PC-9 (cell line): ENCODE data around the gene PROC. TPM values are rescaled to one million over a fixed set of nuclear protein-coding genes. Genes with fewer than 3 reads are reported as not detected.

ENCODE experiments used
- BruUV-seq: library from RNA; stranded (reverse); fragments of 400-500 nt; replicated peaks from 2 replicates; lab custom pipeline; 2021; lab: Mats Ljungman, UMichigan
- CTCF ChIA-PET: fragments of 300-600 bp; sonication (Branson Sonifier 250); formaldehyde crosslinking; loops from one replicate; lab custom pipeline; 2022; ENCODE audit warnings: antibody characterized with exemption; lab: Charles Lee
- POLR2A ChIA-PET: fragments of 300-600 bp; sonication (Branson Sonifier 250); formaldehyde crosslinking; loops from one replicate; lab custom pipeline; 2022; ENCODE audit warnings: antibody characterized with exemption; ENCODE audit not compliant: unreplicated experiment; lab: Charles Lee
- DNase-seq, 2 experiments: peaks; one replicate each; pipeline versions ENCODE4 v3.0.0 to v3.0.0-alpha.2; 2015 to 2022; ENCODE audit warnings: mixed read lengths in 1 of 2
- H2AFZ ChIP-seq: fragments of 200-600 bp; sonication (generic); 2 replicates; pipeline ENCODE4 v1.8.1; 2017; ENCODE audit warnings: antibody characterized with exemption
- H3F3A ChIP-seq: fragments of 200-600 bp; sonication (generic); 2 replicates; pipeline ENCODE4 v1.8.1; 2017; ENCODE audit warnings: antibody characterized with exemption, mild to moderate bottlenecking, low read depth; ENCODE audit not compliant: insufficient read depth
- H3K27ac ChIP-seq: fragments of 200-600 bp; sonication (generic); 2 replicates; pipeline ENCODE4 v1.6.1; 2016; ENCODE audit warnings: mixed run types
- H3K27me3 ChIP-seq: fragments of 200-600 bp; sonication (generic); 2 replicates; pipeline ENCODE4 v1.6.1; 2016; ENCODE audit warnings: low read depth, mixed run types; ENCODE audit not compliant: insufficient read depth
- H3K36me3 ChIP-seq: fragments of 200-600 bp; sonication (generic); 2 replicates; pipeline ENCODE4 v1.6.1; 2016; ENCODE audit warnings: low read depth, mixed run types
- H3K4me1 ChIP-seq: fragments of 200-600 bp; sonication (generic); replicated peaks from 2 replicates; pipeline ENCODE4 v1.6.1; 2016; ENCODE audit warnings: mixed run types; ENCODE audit not compliant: insufficient read depth
- H3K4me2 ChIP-seq: fragments of 200-600 bp; sonication (generic); 2 replicates; pipeline ENCODE4 v1.6.1; 2017; ENCODE audit warnings: mixed run types
- H3K4me3 ChIP-seq: fragments of 200-600 bp; sonication (generic); 2 replicates; pipeline ENCODE4 v1.6.1; 2016; ENCODE audit warnings: mixed run types
- H3K79me2 ChIP-seq: fragments of 200-600 bp; sonication (generic); 2 replicates; pipeline ENCODE4 v1.6.1; 2017; ENCODE audit warnings: low read depth, mixed run types
- H3K9me2 ChIP-seq: fragments of 200-600 bp; sonication (generic); 2 replicates; pipeline ENCODE4 v1.8.1; 2017; ENCODE audit warnings: mild to moderate bottlenecking; ENCODE audit not compliant: insufficient read depth
- H3K9me3 ChIP-seq: fragments of 200-600 bp; sonication (generic); 2 replicates; pipeline ENCODE4 v1.8.1; 2016; ENCODE audit warnings: low read depth; ENCODE audit not compliant: insufficient read depth
- H4K20me1 ChIP-seq: fragments of 200-600 bp; sonication (generic); 2 replicates; pipeline ENCODE4 v1.8.1; 2017; ENCODE audit not compliant: insufficient read depth
- CTCF ChIP-seq: fragments of 200-600 bp; sonication (generic); conservative IDR thresholded peaks from 2 replicates; pipeline ENCODE4 v1.6.1; 2017; ENCODE audit warnings: mixed run types, antibody characterized with exemption, mild to moderate bottlenecking, moderate library complexity
- EZH2 ChIP-seq: fragments of 200-600 bp; sonication (generic); IDR thresholded peaks from 2 replicates; pipeline ENCODE4 v1.8.0; 2017; ENCODE audit warnings: antibody characterized with exemption, low read depth
- intact Hi-C: fragments of 100-400 bp; cut with micrococcal nuclease; formaldehyde crosslinking; loops from one replicate; pipeline ENCODE4 v1.10.0; 2022; ENCODE audit not compliant: unreplicated experiment
- total RNA-seq: library from RNA; stranded (reverse); gene quantifications from 2 replicates; pipeline ENCODE4 v1.2.3, GENCODE V29; 2021

PROC gene
- total RNA-seq, 1 experiment from 2014 or later, result 6.1 TPM

- Histone ChIP-seq H4K20me1 (peaks cover 19% of the 10 kb centered on the region; the same call in 1 of the 2 replicates), H2AFZ (no peak overlapping the region), H3K36me3 (peaks cover 10% of the 10 kb centered on the region; the same call in 1 of the 2 replicates), H3K4me3 (no peak overlapping the region), H3K9me2 (no peaks in the 10 kb centered on the region), H3K27me3 (no peaks in the 10 kb centered on the region), H3F3A (no peaks in the 10 kb centered on the region), H3K9me3 (peaks cover 17% of the 10 kb centered on the region; the same call in 1 of the 2 replicates), H3K4me2 (no peak overlapping the region), H3K27ac (no peak overlapping the region), H3K4me1 (no peaks in the 10 kb centered on the region; the same call in 1 of the 2 replicates), H3K79me2 (peaks cover 89% of the 10 kb centered on the region)
- intact Hi-C loops, result no loop called here
- DNase-seq, result no peak
- BruUV-seq, result no TSS peak
- TF ChIP-seq EZH2, result no peak
- no peak for TF ChIP-seq CTCF
- POLR2A ChIA-PET, result no interaction called here
- CTCF ChIA-PET, result no interaction called here
Observed at GRCh38 chr2:127373362-127374083, 44.7 kb upstream of the PROC start.

GRCh38 chr2:127376257-127376656 is 42.0 kb upstream of the PROC start:
- TF ChIP-seq EZH2, result no peak
- TF ChIP-seq CTCF, result no peak
- Histone ChIP-seq H3K4me3 (no peak overlapping the region), H4K20me1 (peaks cover 8% of the 10 kb centered on the region), H3K4me1 (peaks cover 5% of the 10 kb centered on the region), H3K27me3 (no peaks in the 10 kb centered on the region), H3F3A (no peaks in the 10 kb centered on the region), H3K36me3 (peaks cover 10% of the 10 kb centered on the region; the same call in 1 of the 2 replicates), H3K27ac (no peak overlapping the region), H3K4me2 (no peak overlapping the region), H2AFZ (no peak overlapping the region), H3K9me3 (peaks cover 17% of the 10 kb centered on the region; the same call in 1 of the 2 replicates), H3K79me2 (peaks cover 93% of the 10 kb centered on the region), H3K9me2 (no peaks in the 10 kb centered on the region)
- ChIA-PET POLR2A (no interaction called here), CTCF (no interaction called here)
- DNase-seq, result no peak
- intact Hi-C loops, result no loop called here
- BruUV-seq, result no TSS peak

- no TSS peak for BruUV-seq
- H3K9me2 ChIP-seq, result no peaks in the 10 kb centered on the region
- no peak overlapping the region; the same call in 1 of the 2 replicates for H3K4me3 ChIP-seq
- peaks cover 14% of the 10 kb centered on the region for H4K20me1 ChIP-seq
- CTCF ChIA-PET, result no interaction called here
- no peaks in the 10 kb centered on the region for H3F3A ChIP-seq
- TF ChIP-seq EZH2 (no peak), CTCF (no peak)
- no peak for DNase-seq
- intact Hi-C loops, result no loop called here
- POLR2A ChIA-PET, result no interaction called here
- no peak overlapping the region for H3K4me2 ChIP-seq
- no peak overlapping the region for H2AFZ ChIP-seq
- peaks cover 15% of the 10 kb centered on the region for H3K4me1 ChIP-seq
- H3K36me3 ChIP-seq, result peaks cover 10% of the 10 kb centered on the region; the same call in 1 of the 2 replicates
- H3K9me3 ChIP-seq, result peaks cover 17% of the 10 kb centered on the region; the same call in 1 of the 2 replicates
- H3K79me2 ChIP-seq, result peaks cover 93% of the 10 kb centered on the region
- no peaks in the 10 kb centered on the region for H3K27me3 ChIP-seq
- no peak overlapping the region for H3K27ac ChIP-seq
Observed at GRCh38 chr2:127377262-127377661, 41.0 kb upstream of the PROC start.
